IMR-90 (cell line): ENCODE data around the gene SNED1. TPM values are rescaled to one million over a fixed set of nuclear protein-coding genes. Genes with fewer than 3 reads are reported as not detected.
A peak's percentile ranks its signal among the peaks of the same experiment; 100 is the strongest.

Experiments
- ATAC-seq: fragments of 200-7000 bp; cut with Tn5 transposase; 2 replicates; pipeline ENCODE4 v1.9.1; 2020; ENCODE audit warnings: low read depth, mild to moderate bottlenecking, moderate library complexity
- BruUV-seq: library from RNA; stranded (reverse); fragments of 400-500 nt; replicated peaks from 2 replicates; lab custom pipeline; 2021; lab: Mats Ljungman, UMichigan
- CTCF ChIA-PET: fragments of 300-600 bp; formaldehyde crosslinking; extraction: SDS; loops from one replicate; lab custom pipeline; 2021; ENCODE audit warnings: antibody characterized with exemption; lab: Yijun Ruan, JAX
- POLR2A ChIA-PET: fragments of 300-600 bp; sonication (Branson Sonifier 250); formaldehyde crosslinking; loops from one replicate; lab custom pipeline; 2022; ENCODE audit warnings: antibody characterized with exemption; ENCODE audit not compliant: unreplicated experiment; lab: Charles Lee
- DNase-seq: peaks from one replicate; pipeline ENCODE4 v3.0.0; 2013
- H2AFZ ChIP-seq: replicated peaks from 2 replicates; pipeline ENCODE3; 2013; ENCODE audit warnings: low read length, mild to moderate bottlenecking; ENCODE audit not compliant: poor library complexity
- H2AK5ac ChIP-seq: 2 replicates; pipeline ENCODE4 v1.6.1; 2013; ENCODE audit warnings: low read depth, low read length, inconsistent platforms
- H2AK9ac ChIP-seq: replicated peaks from 2 replicates; pipeline ENCODE3; 2013; ENCODE audit warnings: mild to moderate bottlenecking, low read depth, low read length, moderate library complexity; ENCODE audit not compliant: poor library complexity
- H2BK120ac ChIP-seq: 2 replicates; pipeline ENCODE4 v1.6.1; 2013; ENCODE audit warnings: low read depth, low read length, inconsistent platforms
- H2BK15ac ChIP-seq: 3 replicates; pipeline ENCODE4 v1.6.1; 2013; ENCODE audit warnings: low read depth, low read length, inconsistent platforms
- H2BK20ac ChIP-seq: 2 replicates; pipeline ENCODE4 v1.6.1; 2013; ENCODE audit warnings: low read depth, mild to moderate bottlenecking, inconsistent platforms, low read length, moderate library complexity
- H2BK5ac ChIP-seq: 2 replicates; pipeline ENCODE4 v1.6.1; 2013; ENCODE audit warnings: mild to moderate bottlenecking, low read depth, low read length, inconsistent platforms; ENCODE audit not compliant: poor library complexity, severe bottlenecking
- H3K14ac ChIP-seq: replicated peaks from 2 replicates; pipeline ENCODE4 v1.6.1; 2013; ENCODE audit warnings: low read depth, low read length, inconsistent platforms
- H3K18ac ChIP-seq: 2 replicates; pipeline ENCODE4 v1.6.1; 2013; ENCODE audit warnings: low read depth, low read length, control low read depth
- H3K23ac ChIP-seq: 2 replicates; pipeline ENCODE4 v1.6.1; 2013; ENCODE audit warnings: low read depth, low read length, inconsistent platforms
- H3K27ac ChIP-seq: 2 replicates; pipeline ENCODE4 v1.5.1; 2013; ENCODE audit warnings: mild to moderate bottlenecking, control low read depth, low read length; ENCODE audit not compliant: insufficient read depth
- H3K27me3 ChIP-seq: 2 replicates; pipeline ENCODE4 v1.6.1; 2013; ENCODE audit warnings: low read length; ENCODE audit not compliant: control insufficient read depth, insufficient read depth
- H3K36me3 ChIP-seq: 2 replicates; pipeline ENCODE4 v1.6.1; 2013; ENCODE audit warnings: low read length, mixed read lengths; ENCODE audit not compliant: control insufficient read depth, insufficient read depth
- H3K4ac ChIP-seq: 2 replicates; pipeline ENCODE4 v1.6.1; 2013; ENCODE audit warnings: low read depth, low read length, inconsistent platforms
- H3K4me1 ChIP-seq: 2 replicates; pipeline ENCODE4 v1.6.1; 2013; ENCODE audit warnings: low read length, mixed read lengths; ENCODE audit not compliant: control insufficient read depth, insufficient read depth
- H3K4me2 ChIP-seq: 2 replicates; pipeline ENCODE4 v1.6.1; 2013; ENCODE audit warnings: low read depth, mild to moderate bottlenecking, control low read depth, low read length, moderate library complexity
- H3K4me3 ChIP-seq: 2 replicates; pipeline ENCODE4 v1.5.1; 2013; ENCODE audit warnings: low read depth, mild to moderate bottlenecking, control low read depth, low read length, moderate library complexity; ENCODE audit not compliant: insufficient read depth
- H3K56ac ChIP-seq: 2 replicates; pipeline ENCODE4 v1.6.1; 2013; ENCODE audit warnings: low read length, inconsistent platforms; ENCODE audit not compliant: insufficient read depth; ENCODE audit errors: extremely low read depth
- H3K79me1 ChIP-seq, 2 experiments: 2 replicates each; pipeline ENCODE4 v1.6.1; 2013; ENCODE audit warnings: low read length in 2 of 2, inconsistent platforms in 1 of 2, low read depth in 1 of 2
- H3K9ac ChIP-seq: 2 replicates; pipeline ENCODE4 v1.6.1; 2013; ENCODE audit warnings: low read depth, low read length, control low read depth
- H3K9me1 ChIP-seq: 2 replicates; pipeline ENCODE4 v1.6.1; 2013; ENCODE audit warnings: low read length, inconsistent platforms; ENCODE audit not compliant: insufficient read depth
- H3K9me3 ChIP-seq: 2 replicates; pipeline ENCODE4 v1.6.1; 2013; ENCODE audit warnings: low read length; ENCODE audit not compliant: control insufficient read depth, insufficient read depth
- H4K20me1 ChIP-seq: 2 replicates; pipeline ENCODE4 v1.6.1; 2013; ENCODE audit warnings: low read length, inconsistent platforms; ENCODE audit not compliant: insufficient read depth
- H4K5ac ChIP-seq: 2 replicates; pipeline ENCODE4 v1.6.1; 2013; ENCODE audit warnings: mild to moderate bottlenecking, low read depth, low read length, control low read depth
- H4K8ac ChIP-seq, 2 experiments: 2 replicates each; pipeline ENCODE4 v1.6.1; 2013; ENCODE audit warnings: low read depth in 2 of 2, low read length in 2 of 2, control low read depth in 1 of 2, inconsistent platforms in 1 of 2
- H4K91ac ChIP-seq: 2 replicates; pipeline ENCODE4 v1.6.1; 2013; ENCODE audit warnings: low read depth, low read length, inconsistent platforms; ENCODE audit not compliant: insufficient read depth
- CEBPB ChIP-seq: IDR thresholded peaks from 2 replicates; pipeline ENCODE4 v1.6.1; 2012; ENCODE audit warnings: low read depth, low read length, improper control_type of control experiment
- CHD1 ChIP-seq: IDR thresholded peaks from 2 replicates; pipeline ENCODE4 v1.6.1; 2012; ENCODE audit warnings: low read depth, low read length, improper control_type of control experiment
- FOS ChIP-seq: fragments of 150-350 bp; IDR thresholded peaks from 2 replicates; pipeline ENCODE4 v1.6.1; 2016; ENCODE audit warnings: low read depth, low read length
- MAFK ChIP-seq: IDR thresholded peaks from 2 replicates; pipeline ENCODE4 v1.6.1; 2012; ENCODE audit warnings: low read depth, low read length, improper control_type of control experiment
- MAZ ChIP-seq: IDR thresholded peaks from 2 replicates; pipeline ENCODE4 v1.6.1; 2012; ENCODE audit warnings: low read depth, mild to moderate bottlenecking, low read length, improper control_type of control experiment, moderate library complexity, borderline replicate concordance
- NFE2L2 ChIP-seq: fragments of 150-350 bp; IDR thresholded peaks from 2 replicates; pipeline ENCODE4 v1.6.1; 2016; ENCODE audit warnings: low read depth, mild to moderate bottlenecking, low read length
- RAD21 ChIP-seq: IDR thresholded peaks from 2 replicates; pipeline ENCODE4 v1.6.1; 2012; ENCODE audit warnings: low read length, improper control_type of control experiment
- RCOR1 ChIP-seq: IDR thresholded peaks from 2 replicates; pipeline ENCODE4 v1.6.1; 2012; ENCODE audit warnings: mild to moderate bottlenecking, low read length, improper control_type of control experiment; ENCODE audit not compliant: insufficient replicate concordance
- SMC3 ChIP-seq: fragments of 150-350 bp; IDR thresholded peaks from 2 replicates; pipeline ENCODE4 v1.6.1; 2016; ENCODE audit warnings: low read depth, mild to moderate bottlenecking, antibody characterized with exemption, low read length, moderate library complexity
- WGBS, 2 experiments: methylation state at CpG; one replicate each; pipeline versions ENCODE4 v1.1.5 to v1.1.7; 2013; ENCODE audit warnings: missing lambda C conversion rate in 2 of 2; ENCODE audit not compliant: insufficient read length in 1 of 2; ENCODE audit errors: extremely low coverage in 2 of 2; 5-methylcytosine and 5-hydroxymethylcytosine counted together
- dilution Hi-C: fragments of 300-500 bp; cut with HindIII; formaldehyde crosslinking; loops from one replicate; pipeline ENCODE4 v1.14.3; 2018; ENCODE audit warnings: low sequenced_read_pairs; ENCODE audit not compliant: unreplicated experiment
- in situ Hi-C: fragments of 300-500 bp; cut with MboI; formaldehyde crosslinking; loops from 3 replicates; pipeline ENCODE4 v1.14.3; 2019; ENCODE audit warnings: low sequenced_read_pairs, inconsistent platforms, mixed read lengths
- intact Hi-C: fragments of 100-400 bp; cut with micrococcal nuclease; formaldehyde crosslinking; loops from 2 replicates; pipeline ENCODE4 v1.10.0; 2022
- polyA plus RNA-seq, 3 experiments: library from polyadenylated mRNA; depleted of rRNA; stranded (reverse); fragments of >200 nt; gene quantifications; 2 replicates each; pipeline ENCODE4 v1.2.3, GENCODE V29; 2012; ENCODE audit warnings: low replicate concordance in 1 of 3
- total RNA-seq: library from RNA; depleted of rRNA; stranded (reverse); fragments of >200 nt; gene quantifications from 2 replicates; pipeline ENCODE4 v1.2.3, GENCODE V29; 2012

Gene SNED1
- total and polyA plus RNA-seq, 2 of the 4 experiments (the other 2 are of a cell fraction) = 1.1 to 3.4 TPM

DNA sequence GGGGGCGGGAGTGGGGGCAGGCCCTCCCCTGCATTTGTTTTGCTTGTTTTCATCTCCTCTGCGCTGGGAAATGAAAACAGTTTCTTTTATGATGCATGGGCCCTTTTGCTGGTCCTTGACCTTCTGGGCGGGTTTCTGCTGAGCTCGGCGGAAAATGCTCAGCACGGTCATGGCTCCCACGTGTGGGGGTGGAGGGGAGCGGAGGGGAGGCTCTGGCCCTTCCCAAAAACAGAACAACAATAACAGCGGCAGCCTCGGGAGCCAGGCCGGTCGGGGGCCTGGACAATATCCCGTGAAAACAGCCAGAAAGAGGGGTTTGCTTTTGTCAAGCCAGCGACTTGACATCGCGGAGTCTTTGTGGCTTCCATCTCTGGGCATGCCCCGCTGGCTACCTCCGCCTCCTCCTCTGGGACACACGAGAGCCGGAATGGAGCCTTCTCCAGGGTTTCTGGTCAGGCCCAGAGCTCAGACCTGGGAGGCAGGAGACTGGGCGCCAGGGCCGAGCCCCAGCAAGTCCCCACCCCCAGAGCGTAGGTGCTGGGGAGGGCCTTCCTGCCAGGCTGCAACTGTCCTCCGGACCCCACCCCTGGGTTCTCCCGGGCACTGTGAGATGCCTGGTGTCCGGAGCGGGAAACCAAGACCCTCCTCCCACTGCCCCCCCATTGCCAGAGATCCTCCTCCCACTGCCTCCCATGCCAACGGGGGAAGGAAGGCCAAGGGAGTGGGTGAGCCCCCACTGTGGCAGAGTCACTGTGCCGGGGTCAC is 35.9 kb upstream of the SNED1 start:
- no peak for DNase-seq
- ChIA-PET POLR2A (no interaction called here), CTCF (no interaction called here)
- Histone ChIP-seq H2BK15ac (no peak overlapping the region), H3K9me3 (no peaks in the 10 kb centered on the region), H3K14ac (no peak overlapping the region), H2AK5ac (no peak overlapping the region), H3K18ac (no peak overlapping the region; the same call in 1 of the 2 replicates), H3K36me3 (no peaks in the 10 kb centered on the region), H3K4me3 (no peak overlapping the region), H3K4me2 (no peak overlapping the region), H3K4ac (no peak overlapping the region), H4K20me1 (no peaks in the 10 kb centered on the region), H4K91ac (no peak overlapping the region), H3K79me1 (no peaks in the 10 kb centered on the region), H2BK20ac (no peak overlapping the region), H3K9me1 (peaks cover 10% of the 10 kb centered on the region), H3K9ac (no peak overlapping the region), H3K27ac (no peak overlapping the region), H4K5ac (no peak overlapping the region; the same call in 1 of the 2 replicates), H3K4me1 (peaks cover 31% of the 10 kb centered on the region; the same call in 1 of the 2 replicates), H2AK9ac (no peak overlapping the region), H3K23ac (no peak overlapping the region), H2BK5ac (no peak overlapping the region), H4K8ac (no peak overlapping the region), H3K27me3 (no peaks in the 10 kb centered on the region), H2AFZ (peak overlapping the region; percentile 75), H2BK120ac (no peak overlapping the region), H3K56ac (no peak overlapping the region)
- in situ Hi-C loops (no loop called here), intact Hi-C loops (no loop called here), dilution Hi-C loops (no loop called here)
- TF ChIP-seq CHD1 (no peak), MAZ (no peak), SMC3 (no peak), CEBPB (no peak), FOS (no peak), RAD21 (no peak), RCOR1 (no peak), NFE2L2 (no peak), MAFK (peak; percentile 94)
- BruUV-seq = no TSS peak
- 0 out of 2 replicates have a peak, but pooled peaks have one; percentile 11 for ATAC-seq
- 54% methylated on average over 6 of the region's 29 CpGs; no CpG with 5 or more reads in 1 of the 2 experiments for WGBS, 2 experiments
